ENCODE data around the gene ULK1. TPM values are rescaled to one million over a fixed set of nuclear protein-coding genes. Genes with fewer than 3 reads are reported as not detected.
"Not testable (repeated sequence)": the region's sequence is repeated elsewhere in the genome, so short reads cannot be mapped to it uniquely, and the experiment has no call there.

ULK1 gene
- polyA plus RNA-seq, 1 donor = 27.3 TPM

GRCh38 chr12:131946757-131947156 lies 52.3 kb downstream of the ULK1 start:
- Histone ChIP-seq H3K4me1 (ENCODE audit: control insufficient read depth, insufficient read depth, low read length) (no peaks in the 10 kb centered on the region), H3K36me3 (ENCODE audit: control insufficient read depth, insufficient read depth, low read length) (peaks cover 25% of the 10 kb centered on the region), H3K9me3 (ENCODE audit: control insufficient read depth, low read depth, low read length) (peaks cover 11% of the 10 kb centered on the region), H3K27me3 (ENCODE audit: control insufficient read depth, insufficient read depth, low read length) (no peaks in the 10 kb centered on the region), H3K27ac (ENCODE audit: low read length) (no peak overlapping the region), H3K4me3 (ENCODE audit: low read length) (no peak overlapping the region)
- 70% methylated on average over 3 of the region's 6 CpGs for WGBS (ENCODE audit: insufficient coverage, low lambda C conversion rate)
- no peak for DNase-seq

GRCh38 chr12:131947482-131948027 lies 53.1 kb downstream of the ULK1 start:
- no peaks in the 10 kb centered on the region for H3K4me1 ChIP-seq (ENCODE audit: control insufficient read depth, insufficient read depth, low read length)
- H3K27me3 ChIP-seq (ENCODE audit: control insufficient read depth, insufficient read depth, low read length) = no peaks in the 10 kb centered on the region
- H3K4me3 ChIP-seq (ENCODE audit: low read length) = no peak overlapping the region
- no peak for DNase-seq
- H3K27ac ChIP-seq (ENCODE audit: low read length) = no peak overlapping the region
- 42% methylated on average over 5 of the region's 8 CpGs for WGBS (ENCODE audit: insufficient coverage, low lambda C conversion rate)
- H3K36me3 ChIP-seq (ENCODE audit: control insufficient read depth, insufficient read depth, low read length) = peaks cover 20% of the 10 kb centered on the region
- peaks cover 11% of the 10 kb centered on the region for H3K9me3 ChIP-seq (ENCODE audit: control insufficient read depth, low read depth, low read length)

DNA sequence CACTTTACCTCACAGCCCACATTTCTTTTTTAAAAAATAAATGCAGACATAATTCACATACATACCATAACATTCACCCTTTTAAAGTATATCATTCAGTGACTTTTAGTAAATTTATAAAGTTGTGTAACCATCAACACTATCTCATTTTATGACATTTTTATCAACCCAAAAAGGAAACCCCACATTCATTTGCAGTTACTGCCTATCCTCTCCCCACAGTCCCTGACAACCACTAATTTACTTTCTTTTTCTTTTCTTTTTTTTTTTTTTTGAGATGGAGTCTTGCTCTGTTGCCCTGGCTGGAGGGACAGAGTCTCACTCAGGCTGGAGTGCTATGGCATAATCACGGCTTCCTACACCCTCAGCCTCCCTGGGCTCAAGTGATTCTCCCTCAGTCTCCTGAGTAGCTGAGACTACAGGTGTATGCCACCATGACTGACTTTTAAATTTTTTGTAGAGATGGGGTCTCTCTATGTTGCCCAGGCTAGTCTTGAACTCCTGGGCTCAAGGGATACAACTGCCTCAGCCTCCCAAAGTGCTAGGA lies 53.8 kb downstream of the ULK1 start:
- no peak for DNase-seq
- no peak overlapping the region for H3K27ac ChIP-seq (ENCODE audit: low read length)

GRCh38 chr12:131948713-131949430 lies 54.5 kb downstream of the ULK1 start:
- H3K27me3 ChIP-seq (ENCODE audit: control insufficient read depth, insufficient read depth, low read length); H3K36me3 ChIP-seq (ENCODE audit: control insufficient read depth, insufficient read depth, low read length); H3K4me1 ChIP-seq (ENCODE audit: control insufficient read depth, insufficient read depth, low read length): not testable (repeated sequence)
- peak in 1 of 2 donors; percentile 38 for DNase-seq
- Histone ChIP-seq H3K4me3 (ENCODE audit: low read length) (peak overlapping the region; percentile 44), H3K27ac (ENCODE audit: low read length) (peak overlapping the region; percentile 57), H3K9me3 (ENCODE audit: control insufficient read depth, low read depth, low read length) (peaks cover 11% of the 10 kb centered on the region)
- no CpG with 5 or more reads among the region's 23 CpGs for WGBS (ENCODE audit: insufficient coverage, low lambda C conversion rate)

More for the DNA sequence above, 53.8 kb downstream of the ULK1 start:
- Histone ChIP-seq H3K9me3 (ENCODE audit: control insufficient read depth, low read depth, low read length) (peaks cover 11% of the 10 kb centered on the region), H3K36me3 (ENCODE audit: control insufficient read depth, insufficient read depth, low read length) (peaks cover 13% of the 10 kb centered on the region), H3K4me3 (ENCODE audit: low read length) (no peak overlapping the region), H3K27me3 (ENCODE audit: control insufficient read depth, insufficient read depth, low read length) (no peaks in the 10 kb centered on the region), H3K4me1 (ENCODE audit: control insufficient read depth, insufficient read depth, low read length) (no peaks in the 10 kb centered on the region)
- WGBS (ENCODE audit: insufficient coverage, low lambda C conversion rate) = no CpG with 5 or more reads among the region's 1 CpG

- peaks cover 3% of the 10 kb centered on the region for H3K36me3 ChIP-seq (ENCODE audit: control insufficient read depth, insufficient read depth, low read length)
- no CpG with 5 or more reads among the region's 97 CpGs for WGBS (ENCODE audit: insufficient coverage, low lambda C conversion rate)
- H3K27ac ChIP-seq (ENCODE audit: low read length) = peak within 1 kb of the TSS; percentile 57
- H3K27me3 ChIP-seq (ENCODE audit: control insufficient read depth, insufficient read depth, low read length) = no peaks in the 10 kb centered on the region
- peaks cover 8% of the 10 kb centered on the region for H3K9me3 ChIP-seq (ENCODE audit: control insufficient read depth, low read depth, low read length)
- peak within 1 kb of the TSS; percentile 89 for H3K4me3 ChIP-seq (ENCODE audit: low read length)
- peak; percentile 94 to 95 for DNase-seq
- H3K4me1 ChIP-seq (ENCODE audit: control insufficient read depth, insufficient read depth, low read length) = no peaks in the 10 kb centered on the region
Observed at GRCh38 chr12:131949431-131950181, 55.2 kb downstream of the ULK1 start, which contains the start of gene EP400. Gene EP400, plus strand, starts transcription at chr12:131949942. Its CDS starts 10,678 bp downstream, at chr12:131960620.

DNA sequence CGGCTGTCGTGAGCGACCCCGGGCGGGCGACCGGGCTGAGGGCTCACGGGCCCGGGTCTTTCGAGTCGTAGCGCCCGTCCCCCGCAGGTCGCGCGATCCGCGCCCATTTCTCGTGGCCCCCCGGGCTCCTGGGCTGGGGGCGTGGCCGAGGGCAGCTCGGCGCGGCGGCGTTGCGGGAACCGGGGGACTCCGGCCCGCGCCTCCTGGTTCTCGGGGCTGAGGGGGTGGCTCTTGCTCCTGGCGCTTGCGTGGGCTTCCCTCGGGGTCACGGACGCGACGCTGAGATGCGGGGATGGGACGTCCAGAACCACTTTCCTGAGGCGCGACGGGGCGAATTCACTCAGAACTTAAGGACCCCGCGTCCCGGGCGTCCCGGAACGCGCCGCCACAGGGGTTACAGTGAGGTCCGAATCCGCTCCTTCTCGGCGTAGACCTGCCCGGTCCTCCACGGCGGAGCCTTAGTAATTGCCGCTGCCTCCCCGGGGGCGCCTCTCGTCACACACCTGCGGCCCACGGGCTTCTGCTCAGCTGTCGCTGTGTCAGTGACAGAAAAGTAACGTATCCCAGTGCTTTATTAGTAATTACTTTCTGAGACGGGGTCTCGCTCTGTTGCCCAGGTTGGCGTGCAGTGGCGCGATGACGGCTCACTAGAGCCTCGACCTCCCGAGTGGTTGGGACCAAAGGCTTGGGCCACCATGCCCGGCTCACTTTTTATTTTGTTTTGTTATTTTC lies 55.9 kb downstream of the ULK1 start:
- Histone ChIP-seq H3K4me3 (ENCODE audit: low read length) (peak overlapping the region; percentile 89), H3K27ac (ENCODE audit: low read length) (no peak overlapping the region), H3K9me3 (ENCODE audit: control insufficient read depth, low read depth, low read length) (peaks cover 3% of the 10 kb centered on the region), H3K27me3 (ENCODE audit: control insufficient read depth, insufficient read depth, low read length) (no peaks in the 10 kb centered on the region), H3K36me3 (ENCODE audit: control insufficient read depth, insufficient read depth, low read length) (no peaks in the 10 kb centered on the region), H3K4me1 (ENCODE audit: control insufficient read depth, insufficient read depth, low read length) (no peaks in the 10 kb centered on the region)
- WGBS (ENCODE audit: insufficient coverage, low lambda C conversion rate) = no CpG with 5 or more reads among the region's 79 CpGs
- peak in 1 of 2 donors; percentile 57 for DNase-seq

DNA sequence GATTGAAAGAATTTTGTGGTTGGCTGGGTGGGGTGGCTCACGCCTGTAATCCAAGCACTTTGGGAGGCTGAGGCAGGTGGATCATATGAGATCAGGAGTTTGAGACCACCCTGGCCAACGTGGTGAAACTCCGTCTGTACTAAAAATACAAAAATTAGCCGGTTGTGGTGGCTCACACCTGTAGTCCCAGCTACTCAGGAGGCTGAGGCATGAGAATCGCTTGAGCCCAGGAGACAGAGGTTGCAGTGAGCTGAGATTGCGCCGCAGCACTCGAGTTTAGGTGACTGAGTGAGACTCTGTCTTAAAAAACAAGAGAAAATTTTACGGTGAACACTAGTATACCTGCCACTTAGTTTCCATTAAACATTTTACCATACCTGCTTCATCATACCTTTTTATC lies 59.4 kb downstream of the ULK1 start:
- H3K4me3 ChIP-seq (ENCODE audit: low read length); H3K27ac ChIP-seq (ENCODE audit: low read length); H3K4me1 ChIP-seq (ENCODE audit: control insufficient read depth, insufficient read depth, low read length); H3K36me3 ChIP-seq (ENCODE audit: control insufficient read depth, insufficient read depth, low read length); H3K9me3 ChIP-seq (ENCODE audit: control insufficient read depth, low read depth, low read length); H3K27me3 ChIP-seq (ENCODE audit: control insufficient read depth, insufficient read depth, low read length); DNase-seq: not testable (repeated sequence)
- 100% methylated on average over 2 of the region's 9 CpGs for whole genome bisulfite sequencing (ENCODE audit: insufficient coverage, low lambda C conversion rate)

DNA sequence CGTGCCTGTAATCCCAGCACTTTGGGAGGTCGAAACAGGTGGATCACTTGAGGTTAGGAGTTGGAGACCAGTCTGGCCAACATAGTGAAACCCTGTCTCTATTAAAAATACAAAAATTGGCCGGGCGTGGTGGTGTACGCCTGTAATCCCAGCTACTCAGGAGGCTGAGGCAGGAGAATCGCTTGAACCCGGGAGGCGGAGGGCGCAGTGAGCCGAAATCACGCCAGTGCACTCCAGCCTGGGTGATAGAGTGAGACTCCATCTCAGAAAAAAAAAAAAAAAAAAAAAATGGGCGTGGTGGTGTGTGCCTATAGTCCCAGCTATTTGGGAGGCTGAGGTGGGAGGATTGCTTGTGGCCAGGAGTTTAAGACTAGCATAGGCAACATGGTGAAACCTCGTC lies 60.0 kb downstream of the ULK1 start:
- not testable (repeated sequence) for H3K36me3 ChIP-seq (ENCODE audit: control insufficient read depth, insufficient read depth, low read length); H3K4me3 ChIP-seq (ENCODE audit: low read length); H3K4me1 ChIP-seq (ENCODE audit: control insufficient read depth, insufficient read depth, low read length); H3K27ac ChIP-seq (ENCODE audit: low read length); H3K9me3 ChIP-seq (ENCODE audit: control insufficient read depth, low read depth, low read length); H3K27me3 ChIP-seq (ENCODE audit: control insufficient read depth, insufficient read depth, low read length); DNase-seq
- no CpG with 5 or more reads among the region's 13 CpGs for WGBS (ENCODE audit: insufficient coverage, low lambda C conversion rate)

- no peaks in the 10 kb centered on the region for H3K9me3 ChIP-seq (ENCODE audit: control insufficient read depth, low read depth, low read length)
- DNase-seq = no peak
- H3K4me3 ChIP-seq (ENCODE audit: low read length) = no peak overlapping the region
- no peaks in the 10 kb centered on the region for H3K4me1 ChIP-seq (ENCODE audit: control insufficient read depth, insufficient read depth, low read length)
- no peaks in the 10 kb centered on the region for H3K27me3 ChIP-seq (ENCODE audit: control insufficient read depth, insufficient read depth, low read length)
- no CpG with 5 or more reads among the region's 4 CpGs for WGBS (ENCODE audit: insufficient coverage, low lambda C conversion rate)
- H3K27ac ChIP-seq (ENCODE audit: low read length) = no peak overlapping the region
- peaks cover 10% of the 10 kb centered on the region for H3K36me3 ChIP-seq (ENCODE audit: control insufficient read depth, insufficient read depth, low read length)
Observed at GRCh38 chr12:131959116-131959515, 64.7 kb downstream of the ULK1 start.

Data from large intestine (tissue), 3 donors.